Activated CD8-positive, alpha-beta memory T cell treated with anti-CD3 and anti-CD28 coated beads for 4 hours (primary cell): Measurements from ENCODE around the gene ELMO3.

Experiments
- DNase-seq, 2 donors: peaks; one replicate each; pipeline ENCODE4 v3.0.0-alpha.2; 2020; ENCODE audit warnings: low read depth in 2 of 2

ELMO3 gene

GRCh38 chr16:67164599-67165061 lies 34.3 kb upstream of the ELMO3 start, which contains the start of gene HSF4:
HSF4 (plus strand) TSS chr16:67164745; CDS start chr16:67164812, 67 bp downstream.
- DNase-seq: no peak

GRCh38 chr16:67165121-67166078 lies 33.5 kb upstream of the ELMO3 start:
- DNase-seq: no peak

GRCh38 chr16:67166110-67166547 lies 32.8 kb upstream of the ELMO3 start:
- no peak for DNase-seq

DNA sequence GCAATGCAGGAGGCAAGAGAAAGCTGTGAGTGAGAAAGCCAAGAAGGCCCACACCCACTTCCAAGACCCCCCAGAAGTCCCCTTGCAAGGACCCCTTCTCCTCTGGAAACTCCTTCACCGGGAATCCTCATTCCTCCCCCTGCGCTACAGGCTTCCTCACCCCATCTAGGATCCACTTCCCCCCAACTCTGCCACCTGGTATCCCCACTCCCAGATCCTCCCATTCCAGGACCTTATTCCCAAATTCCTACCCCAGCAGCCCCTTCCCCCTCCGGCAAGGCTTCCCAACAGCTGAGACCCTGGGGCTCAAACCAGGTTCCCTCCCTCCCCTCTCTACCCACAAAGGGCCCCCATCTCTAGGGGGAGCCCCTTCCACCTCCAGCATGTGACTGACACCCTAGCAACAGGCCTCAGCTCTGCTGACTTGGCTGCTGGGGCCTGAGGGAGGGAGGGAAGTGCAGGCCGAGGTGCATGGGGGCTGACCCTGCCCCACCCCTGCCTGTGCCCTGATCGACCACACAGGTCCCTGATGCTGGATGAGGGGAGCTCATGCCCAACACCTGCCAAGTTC lies 32.2 kb upstream of the ELMO3 start:
- no peak for DNase-seq

DNA sequence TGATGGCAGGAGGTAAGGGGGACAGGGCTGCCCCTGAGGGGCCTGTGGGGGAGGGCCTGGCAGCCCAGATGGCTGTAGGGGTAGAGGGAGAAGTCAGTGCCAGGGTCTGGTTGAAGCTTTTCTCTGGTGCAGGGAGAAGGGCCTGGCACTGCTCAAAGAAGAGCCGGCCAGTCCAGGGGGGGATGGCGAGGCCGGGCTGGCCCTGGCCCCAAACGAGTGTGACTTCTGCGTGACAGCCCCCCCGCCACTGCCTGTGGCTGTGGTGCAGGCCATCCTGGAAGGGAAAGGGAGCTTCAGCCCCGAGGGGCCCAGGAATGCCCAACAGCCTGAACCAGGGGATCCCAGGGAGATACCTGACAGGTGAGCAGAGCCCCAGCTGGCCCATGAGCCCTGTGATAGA lies 31.3 kb upstream of the ELMO3 start:
- DNase-seq: no peak

- DNase-seq: no peak
Observed at GRCh38 chr16:67169011-67169451, 29.9 kb upstream of the ELMO3 start.

DNA sequence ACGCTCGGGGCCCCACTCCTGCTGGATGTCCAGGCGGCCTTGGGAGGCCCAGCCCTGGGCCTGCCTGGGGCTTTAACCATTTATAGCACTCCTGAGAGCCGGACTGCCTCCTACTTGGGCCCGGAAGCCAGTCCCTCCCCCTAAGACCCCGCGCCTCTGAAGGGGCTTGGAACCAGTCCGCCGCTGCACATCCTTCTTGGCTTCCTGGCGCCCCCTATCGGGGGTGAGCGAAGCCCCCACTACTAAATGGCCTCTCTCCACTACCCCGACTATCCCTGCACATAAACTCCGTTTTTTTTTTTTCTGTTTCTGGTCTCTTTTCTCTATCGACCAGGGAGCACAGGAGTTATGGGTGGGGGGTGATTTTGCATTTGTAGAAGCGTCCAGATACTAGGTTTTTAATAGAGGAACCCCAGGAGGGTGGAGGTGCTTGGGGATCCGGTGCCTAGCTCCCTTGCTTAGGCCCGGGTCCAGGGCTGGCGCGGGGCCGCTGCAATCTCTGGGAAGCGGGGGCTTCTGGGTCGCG lies 29.2 kb upstream of the ELMO3 start:
- no peak for DNase-seq

DNA sequence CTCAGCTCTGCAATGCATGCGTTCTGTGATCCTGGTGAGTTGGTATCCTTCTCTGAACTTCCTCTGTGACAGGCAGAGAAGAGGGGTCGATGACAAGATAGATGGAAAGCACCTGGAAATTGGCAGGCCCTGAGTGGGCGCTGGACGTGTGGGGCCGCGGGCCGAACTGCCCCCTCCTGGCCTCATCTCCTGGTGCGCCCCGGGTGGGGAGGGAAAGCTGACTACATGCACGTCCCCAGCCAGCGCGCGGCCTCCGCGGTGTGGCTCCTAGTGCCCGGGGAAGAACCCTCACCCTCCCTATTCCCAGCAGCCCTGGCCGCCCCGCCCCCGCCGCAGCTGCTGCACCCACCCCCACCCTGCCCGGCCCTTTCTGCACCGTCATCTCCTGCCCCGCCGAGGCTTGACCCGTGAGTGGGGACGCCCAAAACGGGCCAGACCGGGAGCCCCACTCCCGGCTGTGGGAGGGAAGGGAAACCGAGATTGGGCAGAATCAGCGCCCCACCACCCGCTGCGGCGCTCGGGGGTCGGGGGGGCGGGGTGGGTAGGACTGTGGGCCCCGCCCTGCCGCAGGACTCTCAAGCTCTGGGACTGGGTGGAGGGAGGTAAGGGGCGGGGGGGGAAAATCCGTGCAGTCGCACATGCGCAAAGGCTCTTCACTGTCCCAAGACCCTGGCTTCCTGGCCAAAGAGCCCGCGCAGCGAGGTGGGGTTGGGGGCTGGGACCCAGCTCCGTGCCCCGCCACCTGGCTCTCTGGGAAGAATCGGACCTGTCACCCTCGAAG lies 28.6 kb upstream of the ELMO3 start, which contains the start of gene NOL3:
TSS of gene NOL3 (plus strand) at position 371 of the 781 bp plus-strand sequence.
- DNase-seq: no peak

GRCh38 chr16:67170949-67171649 lies 27.8 kb upstream of the ELMO3 start:
- no peak for DNase-seq

DNA sequence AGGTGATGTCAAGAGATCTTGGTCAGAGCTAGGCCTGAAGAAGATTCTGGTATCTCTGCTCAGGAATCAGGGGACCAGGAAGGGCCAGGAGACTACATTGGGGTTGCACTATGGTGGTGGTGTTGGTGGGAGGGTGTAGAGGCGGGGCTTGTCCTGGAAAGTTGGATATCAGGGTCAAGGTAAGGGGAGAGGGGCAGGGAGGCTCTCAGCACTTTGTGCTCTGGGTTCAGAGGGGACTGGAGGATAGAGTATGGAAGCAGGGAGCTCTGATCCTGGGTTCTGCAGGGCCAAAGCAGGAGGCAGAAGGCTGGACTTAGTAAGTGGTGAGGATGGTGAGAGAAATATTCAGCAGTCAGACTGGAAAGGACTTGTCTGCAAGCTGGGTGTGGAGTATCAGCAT lies 25.6 kb upstream of the ELMO3 start:
- DNase-seq: no peak

DNA sequence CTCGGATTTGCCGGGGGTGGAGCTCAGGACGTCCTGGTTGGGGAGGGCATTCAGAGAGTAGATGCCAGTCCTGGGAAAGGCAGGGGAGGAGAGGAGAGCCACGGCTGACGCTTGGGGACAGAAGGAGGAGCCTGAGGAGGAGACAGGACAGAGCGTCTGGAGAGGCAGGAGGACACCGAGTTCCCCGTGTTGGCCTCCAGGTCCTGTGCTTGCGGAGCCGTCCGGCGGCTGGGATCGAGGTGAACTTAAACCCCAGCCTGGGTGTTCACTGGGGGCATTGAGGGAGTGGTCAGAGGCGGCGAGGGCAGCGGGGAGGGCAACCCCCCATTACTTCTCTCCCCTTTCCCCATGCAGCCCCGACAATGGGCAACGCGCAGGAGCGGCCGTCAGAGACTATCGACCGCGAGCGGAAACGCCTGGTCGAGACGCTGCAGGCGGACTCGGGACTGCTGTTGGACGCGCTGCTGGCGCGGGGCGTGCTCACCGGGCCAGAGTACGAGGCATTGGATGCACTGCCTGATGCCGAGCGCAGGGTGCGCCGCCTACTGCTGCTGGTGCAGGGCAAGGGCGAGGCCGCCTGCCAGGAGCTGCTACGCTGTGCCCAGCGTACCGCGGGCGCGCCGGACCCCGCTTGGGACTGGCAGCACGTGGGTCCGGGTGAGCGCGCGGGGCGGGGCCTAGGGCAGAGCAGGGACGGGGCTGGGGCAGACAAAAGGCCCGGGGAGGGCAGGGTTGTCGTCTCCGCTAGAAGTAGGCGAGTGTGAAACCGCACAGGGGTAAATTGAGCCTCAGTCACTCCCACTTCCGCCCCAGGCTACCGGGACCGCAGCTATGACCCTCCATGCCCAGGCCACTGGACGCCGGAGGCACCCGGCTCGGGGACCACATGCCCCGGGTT lies 24.9 kb upstream of the ELMO3 start:
- DNase-seq: no peak

DNA sequence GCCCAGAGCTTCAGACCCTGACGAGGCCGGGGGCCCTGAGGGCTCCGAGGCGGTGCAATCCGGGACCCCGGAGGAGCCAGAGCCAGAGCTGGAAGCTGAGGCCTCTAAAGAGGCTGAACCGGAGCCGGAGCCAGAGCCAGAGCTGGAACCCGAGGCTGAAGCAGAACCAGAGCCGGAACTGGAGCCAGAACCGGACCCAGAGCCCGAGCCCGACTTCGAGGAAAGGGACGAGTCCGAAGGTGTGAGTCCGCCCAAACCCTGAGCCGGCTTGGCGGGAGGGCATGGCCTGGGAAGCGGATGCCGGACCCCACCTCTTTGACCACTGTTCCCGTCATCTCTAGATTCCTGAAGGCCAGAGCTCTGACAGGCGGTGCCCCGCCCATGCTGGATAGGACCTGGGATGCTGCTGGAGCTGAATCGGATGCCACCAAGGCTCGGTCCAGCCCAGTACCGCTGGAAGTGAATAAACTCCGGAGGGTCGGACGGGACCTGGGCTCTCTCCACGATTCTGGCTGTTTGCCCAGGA lies 24.2 kb upstream of the ELMO3 start:
- DNase-seq: no peak

- no peak for DNase-seq
Observed at GRCh38 chr16:67176662-67177061, 22.3 kb upstream of the ELMO3 start.

GRCh38 chr16:67177743-67178699 lies 20.9 kb upstream of the ELMO3 start:
- DNase-seq: no peak

GRCh38 chr16:67179421-67180080 lies 19.4 kb upstream of the ELMO3 start:
- DNase-seq: no peak

DNA sequence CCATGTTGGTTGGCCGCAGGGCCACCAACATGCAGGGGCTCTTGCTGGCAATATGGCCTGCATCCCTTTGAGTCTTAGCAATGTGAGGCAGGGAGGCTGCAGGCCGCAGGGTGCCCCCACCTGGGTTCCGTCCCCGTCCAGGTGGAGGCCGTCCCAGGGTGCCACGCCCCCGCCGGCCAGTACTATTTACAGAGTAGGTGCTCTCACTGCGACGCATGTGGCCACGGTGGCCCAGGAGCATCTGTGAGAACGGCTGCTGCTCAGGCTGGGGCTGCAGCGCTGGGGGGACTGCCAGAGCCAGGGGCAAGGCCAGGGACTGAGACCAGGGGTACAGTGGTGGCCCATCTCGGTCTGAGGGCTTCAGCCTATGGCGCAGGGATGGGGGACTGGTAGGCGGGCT lies 18.8 kb upstream of the ELMO3 start:
- DNase-seq: no peak

DNA sequence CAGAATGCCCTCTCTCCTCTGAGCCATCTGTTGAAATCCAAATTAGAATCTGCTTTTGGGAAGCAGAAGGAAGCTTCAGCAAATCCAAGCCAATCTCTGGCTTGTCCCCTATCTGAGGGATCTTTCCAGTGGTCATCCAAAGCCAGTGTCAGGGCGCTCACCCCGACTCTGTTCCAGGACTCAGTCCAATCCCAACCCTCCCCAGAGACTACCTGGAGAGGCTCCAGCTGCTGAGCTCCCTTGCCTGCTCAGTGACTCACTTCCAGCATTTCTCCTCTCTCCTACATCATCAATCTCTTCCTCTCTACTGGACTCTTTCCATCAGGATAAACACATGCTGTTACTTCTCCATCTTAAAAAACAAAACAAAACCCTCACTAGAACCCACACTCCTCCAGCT lies 17.6 kb upstream of the ELMO3 start:
- DNase-seq: no peak

- no peak for DNase-seq
Observed at GRCh38 chr16:67182288-67182687, 16.6 kb upstream of the ELMO3 start.
